Endothelial cell (in vitro differentiated cells): Measurements from ENCODE around the gene ALG2. TPM values are rescaled to one million over a fixed set of nuclear protein-coding genes. Genes with fewer than 3 reads are reported as not detected.

Source experiments
- DNase-seq: peaks from one replicate; pipeline ENCODE4 v3.0.0; 2021; ENCODE audit warnings: low spot score
- H3K27ac Mint-ChIP-seq: one replicate; pipeline ENCODE4 v1.8.0; 2021; ENCODE audit warnings: mixed read lengths, inconsistent platforms; ENCODE audit not compliant: unreplicated experiment
- H3K27me3 Mint-ChIP-seq: one replicate; pipeline ENCODE4 v1.8.0; 2021; ENCODE audit warnings: mild to moderate bottlenecking, moderate library complexity, mixed read lengths, inconsistent platforms; ENCODE audit not compliant: unreplicated experiment
- H3K36me3 Mint-ChIP-seq: one replicate; pipeline ENCODE4 v1.8.0; 2021; ENCODE audit warnings: mild to moderate bottlenecking, low read depth, mixed read lengths, inconsistent platforms; ENCODE audit not compliant: unreplicated experiment
- H3K4me1 Mint-ChIP-seq: one replicate; pipeline ENCODE4 v1.8.0; 2021; ENCODE audit warnings: mild to moderate bottlenecking, mixed read lengths, inconsistent platforms; ENCODE audit not compliant: unreplicated experiment
- H3K4me3 Mint-ChIP-seq: one replicate; pipeline ENCODE4 v1.8.0; 2021; ENCODE audit warnings: mild to moderate bottlenecking, mixed read lengths, inconsistent platforms; ENCODE audit not compliant: unreplicated experiment
- H3K9me3 Mint-ChIP-seq: one replicate; pipeline ENCODE4 v1.8.0; 2021; ENCODE audit warnings: mixed read lengths, inconsistent platforms; ENCODE audit not compliant: unreplicated experiment
- total RNA-seq: library from RNA; stranded (reverse); fragmentation: NEBNext Ultra II Directional; extraction: Animal tissue kit (Norgen Biotek cat#: 25700); gene quantifications from one replicate; pipeline ENCODE4 v1.2.1, GENCODE V29; 2021; ENCODE audit not compliant: unreplicated experiment
- TF ChIP-seq, protein P1 (sequence below): fragments of 200-600 bp; sonication (generic); IDR thresholded peaks from one replicate; pipeline ENCODE4 v1.5.0; 2021; ENCODE audit warnings: antibody characterized with exemption; ENCODE audit not compliant: unreplicated experiment

ALG2 gene
- total RNA-seq, 1 donor from 2014 or later = 28.9 TPM

DNA sequence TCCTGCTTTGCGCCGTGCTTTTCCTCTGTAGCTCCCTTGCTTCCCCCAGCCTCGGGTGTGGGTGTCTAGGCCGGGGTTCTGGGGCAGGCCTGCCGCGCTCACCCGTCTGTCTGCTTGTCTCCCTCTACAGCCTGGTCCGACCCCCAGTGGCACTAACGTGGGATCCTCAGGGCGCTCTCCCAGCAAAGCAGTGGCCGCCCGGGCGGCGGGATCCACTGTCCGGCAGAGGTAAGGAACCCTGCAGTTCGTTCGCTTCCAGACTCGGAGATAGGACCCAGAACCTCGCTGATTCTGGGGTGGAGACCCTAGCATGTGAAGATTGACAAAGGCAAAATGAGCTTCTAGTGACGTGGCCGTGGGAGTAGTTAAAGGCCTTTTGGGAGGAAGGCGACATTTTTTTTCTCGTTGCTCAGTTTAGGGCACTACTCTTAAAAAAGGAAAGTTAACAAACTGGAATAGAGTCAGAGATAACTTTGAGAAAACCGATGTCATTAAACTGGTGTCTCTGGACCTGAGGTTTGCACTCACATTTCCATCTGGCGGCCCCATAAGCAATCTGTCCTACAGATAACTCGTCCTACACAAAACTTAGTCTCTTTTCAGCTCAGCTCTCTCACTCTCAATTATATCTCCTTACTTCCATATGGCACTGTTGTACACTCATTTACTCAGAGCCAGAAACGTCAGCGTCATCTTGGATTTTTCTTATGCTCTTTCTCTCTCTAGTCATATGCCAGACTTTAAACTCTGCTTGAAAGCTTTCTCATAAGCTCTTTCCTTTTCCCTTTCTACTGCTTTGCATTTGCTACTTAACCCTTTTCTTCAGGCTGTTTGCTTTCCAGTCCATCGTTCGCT lies 901 bp upstream of the ALG2 start:
- Mint-ChIP-seq H3K27me3 (peaks cover 8% of the 10 kb centered on the region), H3K9me3 (no peaks in the 10 kb centered on the region), H3K4me3 (peak overlapping the region; percentile 99), H3K36me3 (peaks cover 33% of the 10 kb centered on the region), H3K4me1 (peaks cover 44% of the 10 kb centered on the region), H3K27ac (peak overlapping the region; percentile 99)
- TF ChIP-seq, protein P1, sequence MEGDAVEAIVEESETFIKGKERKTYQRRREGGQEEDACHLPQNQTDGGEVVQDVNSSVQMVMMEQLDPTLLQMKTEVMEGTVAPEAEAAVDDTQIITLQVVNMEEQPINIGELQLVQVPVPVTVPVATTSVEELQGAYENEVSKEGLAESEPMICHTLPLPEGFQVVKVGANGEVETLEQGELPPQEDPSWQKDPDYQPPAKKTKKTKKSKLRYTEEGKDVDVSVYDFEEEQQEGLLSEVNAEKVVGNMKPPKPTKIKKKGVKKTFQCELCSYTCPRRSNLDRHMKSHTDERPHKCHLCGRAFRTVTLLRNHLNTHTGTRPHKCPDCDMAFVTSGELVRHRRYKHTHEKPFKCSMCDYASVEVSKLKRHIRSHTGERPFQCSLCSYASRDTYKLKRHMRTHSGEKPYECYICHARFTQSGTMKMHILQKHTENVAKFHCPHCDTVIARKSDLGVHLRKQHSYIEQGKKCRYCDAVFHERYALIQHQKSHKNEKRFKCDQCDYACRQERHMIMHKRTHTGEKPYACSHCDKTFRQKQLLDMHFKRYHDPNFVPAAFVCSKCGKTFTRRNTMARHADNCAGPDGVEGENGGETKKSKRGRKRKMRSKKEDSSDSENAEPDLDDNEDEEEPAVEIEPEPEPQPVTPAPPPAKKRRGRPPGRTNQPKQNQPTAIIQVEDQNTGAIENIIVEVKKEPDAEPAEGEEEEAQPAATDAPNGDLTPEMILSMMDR = no peak
- DNase-seq = no peak

DNA sequence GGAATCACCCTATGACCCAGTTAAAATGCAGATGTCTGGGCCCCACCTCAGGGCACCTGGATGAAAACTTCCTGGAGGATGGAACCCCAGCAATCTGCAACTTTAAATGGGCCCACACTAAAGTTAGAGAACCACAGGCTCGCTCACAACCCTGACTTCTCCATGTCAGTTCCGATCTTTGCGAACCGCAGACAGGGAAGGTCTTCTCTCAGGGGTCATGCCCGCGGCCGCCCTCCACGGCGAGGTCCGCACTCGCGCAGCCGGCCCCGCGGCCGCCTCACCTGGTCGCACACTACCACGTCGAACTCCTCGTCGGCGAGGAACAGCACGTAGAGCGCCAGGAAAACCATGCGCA lies 499 bp downstream of the ALG2 start:
- peaks cover 33% of the 10 kb centered on the region for H3K36me3 Mint-ChIP-seq
- H3K27ac Mint-ChIP-seq = peak overlapping the region; percentile 92

GRCh38 chr9:99220011-99220410 lies 1.7 kb downstream of the ALG2 start:
- TF ChIP-seq, protein P1 = no peak
- peaks cover 9% of the 10 kb centered on the region for H3K27me3 Mint-ChIP-seq
- no peak overlapping the region for H3K27ac Mint-ChIP-seq
- DNase-seq = no peak
- no peaks in the 10 kb centered on the region for H3K9me3 Mint-ChIP-seq
- H3K4me3 Mint-ChIP-seq = no peak overlapping the region
- peaks cover 27% of the 10 kb centered on the region for H3K36me3 Mint-ChIP-seq
- H3K4me1 Mint-ChIP-seq = peaks cover 38% of the 10 kb centered on the region

More for the DNA sequence above, 499 bp downstream of the ALG2 start:
- H3K4me1 Mint-ChIP-seq = peaks cover 44% of the 10 kb centered on the region
- TF ChIP-seq, protein P1 = no peak
- H3K9me3 Mint-ChIP-seq = no peaks in the 10 kb centered on the region
- H3K4me3 Mint-ChIP-seq = peak overlapping the region; percentile 95
- H3K27me3 Mint-ChIP-seq = peaks cover 9% of the 10 kb centered on the region
- DNase-seq = no peak

DNA sequence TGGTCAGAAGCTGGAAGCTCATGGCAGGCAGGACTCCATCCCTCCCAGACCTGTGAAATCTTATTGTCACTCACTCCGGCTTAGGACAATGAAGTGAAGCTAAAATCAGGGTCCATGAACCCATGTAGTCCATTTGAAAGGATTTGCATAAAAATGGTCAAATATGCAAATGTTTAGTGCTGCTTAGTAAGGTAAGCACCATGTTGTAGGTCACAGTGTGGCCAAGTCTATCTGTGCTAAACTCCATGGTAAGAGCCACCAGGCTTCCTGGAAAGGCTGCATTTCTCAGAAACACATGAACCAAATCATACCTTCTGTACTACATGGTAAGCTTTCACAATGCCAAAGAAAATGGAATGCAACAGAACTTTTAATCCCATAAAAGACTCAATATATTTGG lies 5.7 kb downstream of the ALG2 start:
- Mint-ChIP-seq H3K27ac (no peak overlapping the region), H3K27me3 (peaks cover 1% of the 10 kb centered on the region), H3K4me1 (peaks cover 10% of the 10 kb centered on the region), H3K4me3 (no peak overlapping the region), H3K36me3 (peaks cover 18% of the 10 kb centered on the region), H3K9me3 (no peaks in the 10 kb centered on the region)
- TF ChIP-seq, protein P1 = no peak
- DNase-seq = no peak

GRCh38 chr9:99213197-99213596 lies 8.5 kb downstream of the ALG2 start:
- H3K9me3 Mint-ChIP-seq = no peaks in the 10 kb centered on the region
- H3K27ac Mint-ChIP-seq = no peak overlapping the region
- DNase-seq = no peak
- H3K27me3 Mint-ChIP-seq = peaks cover 1% of the 10 kb centered on the region
- H3K36me3 Mint-ChIP-seq = peaks cover 14% of the 10 kb centered on the region
- no peak overlapping the region for H3K4me3 Mint-ChIP-seq
- no peaks in the 10 kb centered on the region for H3K4me1 Mint-ChIP-seq
- TF ChIP-seq, protein P1 = no peak
